WTC11 (cell line): ENCODE data around the gene RFC3.

Source experiments
- ATF1 ChIP-seq: sonication (generic); formaldehyde crosslinking; IDR thresholded peaks from 2 replicates; pipeline ENCODE4 v1.8.1; 2023; ENCODE audit warnings: mild to moderate bottlenecking, moderate library complexity, missing genetic modification reagents
- CTCF ChIP-seq: fragments of 200-600 bp; IDR thresholded peaks from 2 replicates; pipeline ENCODE4 v1.8.0; 2022; ENCODE audit warnings: antibody characterized with exemption
- JUN ChIP-seq: sonication (generic); formaldehyde crosslinking; IDR thresholded peaks from 2 replicates; pipeline ENCODE4 v1.8.0; 2023; ENCODE audit warnings: mild to moderate bottlenecking, missing genetic modification reagents
- NFE2L1 ChIP-seq: sonication (generic); formaldehyde crosslinking; IDR thresholded peaks from 2 replicates; pipeline ENCODE4 v1.8.1; 2023; ENCODE audit warnings: missing genetic modification reagents
- TEAD4 ChIP-seq: sonication (generic); formaldehyde crosslinking; IDR thresholded peaks from 2 replicates; pipeline ENCODE4 v1.8.0; 2022; ENCODE audit warnings: mild to moderate bottlenecking, missing genetic modification reagents
- TP53 ChIP-seq: sonication (generic); formaldehyde crosslinking; IDR thresholded peaks from 2 replicates; pipeline ENCODE4 v1.8.1; 2023; ENCODE audit warnings: mild to moderate bottlenecking, missing genetic modification reagents
- TF ChIP-seq, protein P1 (sequence below): fragments of 250-450 bp; sonication (Bioruptor Pico); IDR thresholded peaks from 2 replicates; pipeline ENCODE4 v2.1.2; 2022; ENCODE audit warnings: mild to moderate bottlenecking, moderate library complexity
- TF ChIP-seq, protein P2 (sequence below): sonication (generic); formaldehyde crosslinking; IDR thresholded peaks from 2 replicates; pipeline ENCODE4 v1.8.0; 2022; ENCODE audit warnings: mild to moderate bottlenecking, missing genetic modification reagents

DNA sequence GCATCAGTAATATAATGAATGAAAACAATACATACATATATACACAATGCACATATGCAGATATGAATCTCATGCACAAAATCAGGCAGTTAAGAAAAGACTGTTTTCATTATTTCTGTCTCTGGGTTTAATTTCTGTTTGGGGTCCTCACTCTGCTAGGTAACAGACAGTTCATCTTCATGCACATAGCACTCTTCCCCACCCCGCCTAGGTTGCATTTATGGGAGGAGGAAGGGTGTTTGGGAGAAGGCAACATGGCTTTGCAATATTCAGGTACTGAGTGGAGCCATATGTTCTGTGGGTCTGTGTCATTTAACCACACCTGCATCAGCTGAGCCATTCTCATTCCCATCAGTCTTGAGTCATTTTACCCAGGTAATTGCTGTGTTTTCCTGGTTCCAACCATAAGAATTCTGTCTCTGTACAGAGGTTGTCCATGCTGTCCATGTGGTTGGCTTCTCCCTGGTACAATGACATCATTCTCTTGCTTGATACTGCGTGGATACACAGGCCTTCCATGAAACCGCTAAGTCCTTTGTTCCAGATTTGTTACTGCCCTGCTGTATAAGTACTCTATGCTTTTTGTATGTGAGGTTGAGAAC is 45.3 kb downstream of the RFC3 start:
- TF ChIP-seq NFE2L1 (CRISPR knock-in tag) (no peak), ATF1 (CRISPR knock-in tag) (no peak), CTCF (no peak), TEAD4 (CRISPR knock-in tag) (no peak), JUN (CRISPR knock-in tag) (no peak), TP53 (no peak)
- TF ChIP-seq, protein P1, sequence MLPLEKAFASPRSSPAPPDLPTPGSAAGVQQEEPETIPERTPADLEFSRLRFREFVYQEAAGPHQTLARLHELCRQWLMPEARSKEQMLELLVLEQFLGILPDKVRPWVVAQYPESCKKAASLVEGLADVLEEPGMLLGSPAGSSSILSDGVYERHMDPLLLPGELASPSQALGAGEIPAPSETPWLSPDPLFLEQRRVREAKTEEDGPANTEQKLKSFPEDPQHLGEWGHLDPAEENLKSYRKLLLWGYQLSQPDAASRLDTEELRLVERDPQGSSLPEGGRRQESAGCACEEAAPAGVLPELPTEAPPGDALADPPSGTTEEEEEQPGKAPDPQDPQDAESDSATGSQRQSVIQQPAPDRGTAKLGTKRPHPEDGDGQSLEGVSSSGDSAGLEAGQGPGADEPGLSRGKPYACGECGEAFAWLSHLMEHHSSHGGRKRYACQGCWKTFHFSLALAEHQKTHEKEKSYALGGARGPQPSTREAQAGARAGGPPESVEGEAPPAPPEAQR, result no peak
- TF ChIP-seq, protein P2, sequence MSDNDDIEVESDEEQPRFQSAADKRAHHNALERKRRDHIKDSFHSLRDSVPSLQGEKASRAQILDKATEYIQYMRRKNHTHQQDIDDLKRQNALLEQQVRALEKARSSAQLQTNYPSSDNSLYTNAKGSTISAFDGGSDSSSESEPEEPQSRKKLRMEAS, result no peak
